GM19468 (cell line): Measurements from ENCODE around the gene SRR.

Experiments
- ATAC-seq: cut with Tn5 transposase; IDR thresholded peaks from one replicate; pipeline ENCODE4 v1.9.1; 2021; ENCODE audit warnings: mild to moderate bottlenecking, moderate library complexity, moderate number of reproducible peaks; ENCODE audit not compliant: unreplicated experiment; ENCODE audit errors: extremely low read depth

Gene SRR

GRCh38 chr17:2337544-2338314 is 34.0 kb downstream of the SRR start:
- ATAC-seq: no peak

DNA sequence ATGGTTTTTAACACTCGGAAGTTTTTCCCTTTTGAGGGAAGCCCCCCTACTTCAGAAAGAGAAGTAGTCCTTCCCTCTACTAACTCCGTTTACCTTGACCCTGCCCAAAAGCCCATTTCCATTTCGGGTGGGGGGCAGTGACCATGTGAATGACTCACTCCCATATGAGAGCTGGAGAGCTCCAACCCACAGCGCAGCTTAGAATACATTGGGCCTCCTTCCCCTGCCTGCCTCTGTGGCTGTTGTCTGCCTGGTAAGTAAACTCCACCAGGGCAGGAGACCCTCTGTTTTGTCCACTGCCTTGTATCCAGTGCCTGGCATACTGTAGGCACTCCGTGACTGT is 34.5 kb downstream of the SRR start:
- no peak for ATAC-seq

GRCh38 chr17:2343421-2343820 is 39.7 kb downstream of the SRR start:
- ATAC-seq: no peak

DNA sequence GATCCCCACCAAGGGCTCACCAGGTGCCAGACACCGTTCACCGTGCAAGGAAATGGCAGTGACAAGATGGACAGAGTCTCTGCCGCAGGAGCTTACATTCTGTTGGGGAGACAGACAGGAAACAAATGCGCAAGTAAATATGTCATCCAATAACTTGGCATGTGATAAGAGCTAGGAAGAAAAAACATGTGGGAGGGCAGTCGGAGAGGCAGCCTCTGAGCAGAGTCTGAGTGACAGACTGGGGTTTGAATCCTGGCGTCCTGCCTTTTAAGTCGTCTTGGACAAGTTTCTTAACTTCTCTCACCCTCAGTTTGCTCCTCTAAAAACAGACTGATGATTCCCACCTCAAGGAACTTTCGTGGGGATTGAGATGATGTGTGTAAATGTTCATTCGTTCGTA is 40.8 kb downstream of the SRR start:
- no peak for ATAC-seq

GRCh38 chr17:2346475-2346874 is 42.7 kb downstream of the SRR start:
- ATAC-seq: no peak

GRCh38 chr17:2347805-2348685 is 44.3 kb downstream of the SRR start:
- no peak for ATAC-seq

GRCh38 chr17:2351269-2351668 is 47.5 kb downstream of the SRR start:
- no peak for ATAC-seq

DNA sequence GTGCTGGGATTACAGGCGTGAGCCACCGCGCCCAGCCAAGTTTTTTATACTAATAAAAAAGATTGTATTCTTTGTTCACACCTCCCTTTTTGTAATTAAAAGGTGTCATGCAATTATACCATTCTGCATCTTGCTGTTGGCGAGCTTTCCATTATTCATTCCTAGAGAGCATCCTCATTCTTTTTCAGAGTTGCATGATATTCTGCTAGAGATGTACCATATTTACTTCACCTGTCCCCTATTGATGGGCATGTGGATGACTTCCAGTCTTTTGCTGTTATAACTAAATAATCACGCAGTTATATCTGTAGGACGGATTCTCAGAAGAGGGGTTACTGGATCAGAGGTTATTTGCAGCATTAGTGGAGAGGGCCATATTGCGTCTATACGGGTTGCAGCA is 50.6 kb downstream of the SRR start:
- no peak for ATAC-seq

- no peak for ATAC-seq
Observed at GRCh38 chr17:2357237-2357636, 53.5 kb downstream of the SRR start.

DNA sequence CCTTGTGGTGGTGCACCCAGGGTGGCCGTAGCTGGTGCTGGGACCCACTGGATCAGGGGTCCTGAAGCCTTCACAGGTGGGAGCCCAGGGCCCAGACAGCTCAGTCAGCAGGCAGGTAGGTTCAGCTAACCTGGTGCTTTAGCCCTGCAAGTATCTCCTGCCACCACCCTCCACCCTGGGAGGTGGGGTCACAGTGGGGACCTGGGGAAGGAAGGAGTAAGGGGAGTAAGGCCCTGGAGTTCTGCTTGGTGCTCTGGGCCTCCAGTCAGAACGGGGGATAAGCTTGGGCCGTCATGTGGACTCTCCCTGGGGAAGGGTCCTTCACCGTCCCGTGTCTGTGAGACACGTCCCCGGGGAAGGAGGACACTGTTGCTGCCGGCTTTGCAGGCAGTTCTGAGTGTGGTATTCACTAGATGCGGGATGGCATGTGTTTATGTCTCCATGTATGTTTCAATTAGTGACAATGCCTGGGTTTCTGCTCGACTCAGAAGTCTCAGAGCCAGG is 54.2 kb downstream of the SRR start:
- ATAC-seq: no peak

- ATAC-seq: no peak
Observed at GRCh38 chr17:2361010-2361760, 57.4 kb downstream of the SRR start.

DNA sequence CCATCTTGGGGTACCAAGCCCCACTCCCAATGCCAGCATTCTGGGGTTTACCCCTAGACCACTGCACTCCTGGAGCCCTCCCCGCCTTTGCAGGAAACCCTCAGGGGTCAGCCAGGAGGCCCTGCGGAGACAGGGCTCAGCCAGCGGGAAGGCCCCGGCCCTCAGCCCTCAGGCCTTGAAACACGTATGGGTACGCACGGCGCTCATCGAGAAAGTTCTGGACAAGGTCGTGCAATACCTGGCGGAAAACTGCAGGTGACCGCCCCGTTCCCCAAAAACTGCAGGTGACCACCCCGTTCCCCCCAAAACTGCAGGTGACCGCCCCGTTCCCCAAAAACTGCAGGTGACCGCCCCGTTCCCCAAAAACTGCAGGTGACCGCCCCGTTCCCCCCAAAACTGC is 58.3 kb downstream of the SRR start:
- no peak for ATAC-seq

- no peak for ATAC-seq
Observed at GRCh38 chr17:2362416-2362815, 58.7 kb downstream of the SRR start.

- no peak for ATAC-seq
Observed at GRCh38 chr17:2362881-2363280, 59.1 kb downstream of the SRR start.

- ATAC-seq: no peak
Observed at GRCh38 chr17:2363318-2363717, 59.6 kb downstream of the SRR start.

- no peak for ATAC-seq
Observed at GRCh38 chr17:2363851-2364762, 60.4 kb downstream of the SRR start.

DNA sequence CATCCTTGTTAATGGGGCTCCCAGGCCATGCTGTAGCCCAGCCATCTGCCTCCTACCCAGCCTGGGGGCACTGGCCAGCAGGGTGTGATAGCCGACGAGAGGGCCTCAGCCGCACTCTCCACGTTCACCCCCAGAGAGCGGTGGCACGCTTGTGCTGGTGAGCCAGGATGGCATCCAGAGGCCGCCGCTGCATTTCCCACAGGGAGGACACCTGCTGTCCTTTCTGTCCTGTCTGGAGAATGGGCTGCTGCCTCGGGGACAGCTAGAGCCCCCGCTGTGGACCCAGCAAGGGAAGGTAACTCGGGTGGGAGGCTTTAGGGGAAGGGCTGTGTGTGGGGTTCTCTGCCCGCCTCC is 61.0 kb downstream of the SRR start:
- no peak for ATAC-seq

GRCh38 chr17:2365132-2365531 is 61.4 kb downstream of the SRR start:
- no peak for ATAC-seq

DNA sequence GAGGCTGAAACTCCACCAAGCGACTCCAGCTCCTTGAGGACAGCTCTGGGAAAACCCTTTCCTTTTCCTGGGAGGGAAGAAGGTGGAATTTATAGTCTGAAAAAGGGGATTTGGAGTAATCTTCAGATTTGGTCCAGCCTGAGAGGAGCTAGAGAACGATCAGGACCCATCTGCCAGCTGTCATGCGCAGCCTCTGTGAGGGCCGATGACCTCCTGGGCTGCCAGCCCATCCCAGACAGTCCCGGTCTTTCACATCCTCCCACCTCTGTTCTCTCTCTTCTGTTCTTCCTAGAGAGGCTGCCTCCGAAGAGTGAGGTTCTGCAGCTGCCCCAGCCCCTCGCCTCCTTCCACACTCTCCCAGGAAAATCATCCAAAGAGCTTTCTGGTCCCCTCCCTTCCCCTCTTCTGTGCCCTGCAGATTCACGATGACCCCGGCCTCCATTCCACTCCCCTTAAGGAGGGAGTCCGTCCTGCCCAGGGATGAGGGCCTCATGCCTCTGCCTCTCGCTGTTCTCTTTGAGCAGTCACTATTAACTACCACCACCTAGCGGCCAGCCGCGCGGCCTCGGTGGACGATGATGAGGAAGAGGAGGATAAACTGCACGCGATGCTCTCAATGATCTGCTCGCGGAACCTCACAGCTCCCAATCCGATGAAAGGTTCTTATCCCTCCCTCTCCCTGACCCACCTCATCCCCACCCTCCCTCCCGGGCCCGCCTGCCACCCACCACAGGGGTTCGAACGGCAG is 63.2 kb downstream of the SRR start:
- ATAC-seq: no peak
